HG03280 (cell line): ENCODE data around the gene PRPF40B.

Experiments used
- ATAC-seq: cut with Tn5 transposase; IDR thresholded peaks from one replicate; pipeline ENCODE4 v1.9.1; 2021; ENCODE audit warnings: mild to moderate bottlenecking, moderate library complexity; ENCODE audit not compliant: unreplicated experiment

The PRPF40B gene

GRCh38 chr12:49635036-49635435, 11.7 kb downstream of the PRPF40B start:
- ATAC-seq, result no peak

DNA sequence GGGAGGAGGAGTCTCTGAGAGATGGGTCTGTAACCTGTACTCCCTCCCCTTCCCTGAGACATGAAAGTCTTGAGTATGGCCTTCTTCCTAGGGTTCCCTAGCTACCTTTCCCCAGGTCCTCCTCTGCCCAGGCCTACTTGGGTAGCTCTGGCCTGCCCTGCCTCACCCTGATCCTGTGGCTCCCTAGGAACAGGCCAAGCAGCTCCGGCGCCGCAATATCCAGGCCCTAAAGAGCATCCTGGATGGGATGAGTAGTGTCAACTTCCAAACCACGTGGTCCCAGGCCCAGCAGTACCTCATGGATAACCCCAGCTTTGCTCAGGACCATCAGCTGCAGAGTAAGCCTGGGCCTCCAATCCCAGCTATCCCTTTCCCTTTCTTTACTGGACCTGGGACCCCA, 12.3 kb downstream of the PRPF40B start:
- ATAC-seq, result no peak

DNA sequence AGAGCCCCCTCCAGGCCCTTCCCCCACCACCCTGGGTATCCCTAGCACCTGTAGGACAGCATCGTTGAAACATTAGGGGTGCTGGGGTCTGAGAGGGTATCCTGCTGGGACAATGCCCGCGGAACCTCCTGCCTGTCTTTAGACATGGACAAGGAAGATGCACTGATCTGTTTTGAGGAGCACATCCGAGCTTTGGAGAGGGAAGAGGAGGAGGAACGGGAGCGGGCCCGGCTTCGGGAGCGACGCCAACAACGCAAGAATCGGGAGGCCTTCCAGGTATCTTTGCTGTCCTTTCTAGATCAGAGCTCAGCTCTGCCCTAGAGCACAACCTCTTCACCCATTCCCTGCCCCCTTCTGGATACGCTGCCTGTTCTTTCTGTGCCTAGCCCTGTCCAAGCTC, 13.2 kb downstream of the PRPF40B start:
- ATAC-seq, result no peak

- peak; percentile 54 for ATAC-seq
Measured at GRCh38 chr12:49636979-49637755, 13.8 kb downstream of the PRPF40B start.

GRCh38 chr12:49641748-49642369, 18.5 kb downstream of the PRPF40B start:
- no peak for ATAC-seq

DNA sequence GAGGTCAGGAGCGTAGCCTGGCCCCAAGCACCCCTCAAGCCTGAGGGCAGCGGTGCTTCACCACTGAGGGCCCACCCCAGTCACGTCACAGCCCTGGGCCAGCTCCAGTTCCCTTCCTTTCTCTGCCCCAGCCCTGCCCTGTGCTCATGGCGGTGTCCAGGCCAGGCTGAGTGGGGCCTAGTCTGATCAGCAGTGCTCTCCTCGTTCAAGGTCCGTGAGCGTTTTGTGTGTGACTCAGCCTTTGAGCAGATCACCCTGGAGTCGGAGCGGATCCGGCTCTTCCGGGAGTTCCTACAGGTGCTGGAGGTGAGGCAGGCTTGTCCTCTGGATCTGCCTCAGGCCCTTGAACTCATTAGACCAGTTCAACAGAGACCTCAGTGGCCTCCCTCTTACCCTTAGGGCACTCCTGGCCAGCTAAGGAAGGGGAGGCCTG, 19.0 kb downstream of the PRPF40B start:
- no peak for ATAC-seq

- ATAC-seq, result no peak
Measured at GRCh38 chr12:49643135-49643534, 19.8 kb downstream of the PRPF40B start.

DNA sequence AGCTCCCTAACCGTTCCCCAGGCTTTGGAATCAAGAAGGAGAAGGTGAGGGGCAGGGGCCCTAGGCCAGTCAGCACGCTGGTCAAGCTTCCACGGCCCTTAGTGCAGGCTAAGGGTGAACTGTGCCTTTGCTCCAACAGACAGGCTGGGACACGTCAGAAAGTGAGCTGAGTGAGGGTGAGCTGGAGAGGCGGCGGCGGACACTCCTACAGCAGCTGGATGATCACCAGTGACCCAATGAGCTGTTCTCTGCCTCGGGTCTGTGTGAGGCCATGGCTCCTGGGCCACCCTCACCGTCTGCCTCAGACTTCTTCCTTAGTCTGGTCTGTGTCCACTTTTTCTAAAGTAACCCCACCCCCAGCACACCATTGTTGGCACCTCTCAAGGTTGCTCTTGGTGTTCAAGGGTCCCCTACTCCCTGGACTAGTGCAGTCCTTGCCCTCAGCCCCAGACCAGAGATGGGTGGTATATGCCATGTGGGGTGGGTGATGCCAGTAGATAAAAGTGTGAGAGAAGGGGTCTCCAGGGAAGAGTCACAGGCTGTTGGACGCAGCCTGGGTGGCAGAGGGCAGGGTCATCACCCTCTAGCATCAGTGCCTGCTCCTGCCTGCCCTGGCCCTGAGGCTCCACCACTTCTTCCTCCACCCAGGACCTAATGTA, 20.7 kb downstream of the PRPF40B start:
- no peak for ATAC-seq

GRCh38 chr12:49644620-49644994, 21.2 kb downstream of the PRPF40B start:
- ATAC-seq, result no peak

- ATAC-seq, result no peak
Measured at GRCh38 chr12:49645146-49646039, 22.0 kb downstream of the PRPF40B start.

- no peak for ATAC-seq
Measured at GRCh38 chr12:49646331-49646830, 23.0 kb downstream of the PRPF40B start.

GRCh38 chr12:49646871-49647654, 23.7 kb downstream of the PRPF40B start:
- no peak for ATAC-seq

DNA sequence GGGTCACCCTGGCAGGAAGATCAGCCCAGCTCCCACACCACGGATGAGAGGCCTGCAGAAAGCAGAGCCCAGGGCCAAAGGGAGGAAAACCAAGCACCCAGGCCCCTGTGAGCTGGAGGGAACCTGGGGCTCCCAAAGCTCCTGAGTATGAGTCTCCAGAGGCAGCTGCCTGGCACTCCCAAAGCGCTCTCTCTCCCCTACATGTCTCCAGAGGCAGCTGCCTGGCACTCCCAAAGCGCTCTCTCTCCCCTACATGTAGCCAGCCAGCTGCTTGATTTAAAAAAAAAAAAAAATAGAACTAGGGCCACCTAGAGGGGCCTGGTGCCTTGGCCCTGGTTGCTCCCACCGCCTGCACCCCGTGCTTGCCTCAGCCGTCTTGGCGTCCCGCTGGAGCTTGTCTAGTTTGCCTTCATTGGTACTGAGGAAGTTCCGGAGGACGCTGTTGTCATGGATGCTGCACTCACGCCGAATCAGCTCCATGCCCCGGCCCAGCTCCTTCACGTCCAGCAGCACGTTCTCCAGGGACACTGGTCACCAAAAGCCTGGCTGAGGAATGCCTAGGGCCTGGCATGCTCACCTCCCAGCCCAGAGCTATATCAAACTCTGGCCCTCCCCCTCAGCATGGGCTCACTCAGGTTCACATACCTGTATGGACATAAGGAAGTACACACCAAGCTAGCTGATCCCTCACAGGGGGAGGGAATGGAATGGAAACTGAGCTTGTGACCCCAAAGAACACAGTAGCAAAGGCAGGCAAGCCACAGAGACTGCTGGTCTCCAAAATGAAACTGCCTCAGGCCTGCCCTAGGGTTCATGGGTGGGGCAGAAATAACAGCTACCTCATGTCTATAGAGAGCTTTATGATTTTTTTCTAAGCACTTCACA, 24.7 kb downstream of the PRPF40B start:
- no peak for ATAC-seq

GRCh38 chr12:49648712-49649003, 25.3 kb downstream of the PRPF40B start:
- ATAC-seq, result no peak

DNA sequence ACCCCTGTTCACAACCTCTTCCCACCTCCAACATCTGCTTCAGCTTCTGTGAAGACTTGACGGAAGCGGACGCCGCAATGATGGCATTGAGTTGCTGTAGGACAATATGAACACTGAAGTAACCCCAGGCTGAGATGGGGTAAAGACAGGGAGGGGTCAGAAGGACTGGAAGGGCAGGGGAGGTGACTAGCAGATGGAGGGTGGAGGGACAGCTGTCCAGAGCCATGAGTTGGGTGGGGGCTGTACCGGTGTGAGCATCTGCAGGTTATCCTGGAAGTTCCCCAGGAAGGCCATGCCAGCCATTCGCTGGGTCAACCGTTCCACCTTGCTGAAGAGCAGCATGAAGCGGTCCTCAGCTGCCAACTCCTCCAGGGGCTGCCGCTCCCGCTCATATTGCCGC, 26.1 kb downstream of the PRPF40B start:
- ATAC-seq, result no peak

DNA sequence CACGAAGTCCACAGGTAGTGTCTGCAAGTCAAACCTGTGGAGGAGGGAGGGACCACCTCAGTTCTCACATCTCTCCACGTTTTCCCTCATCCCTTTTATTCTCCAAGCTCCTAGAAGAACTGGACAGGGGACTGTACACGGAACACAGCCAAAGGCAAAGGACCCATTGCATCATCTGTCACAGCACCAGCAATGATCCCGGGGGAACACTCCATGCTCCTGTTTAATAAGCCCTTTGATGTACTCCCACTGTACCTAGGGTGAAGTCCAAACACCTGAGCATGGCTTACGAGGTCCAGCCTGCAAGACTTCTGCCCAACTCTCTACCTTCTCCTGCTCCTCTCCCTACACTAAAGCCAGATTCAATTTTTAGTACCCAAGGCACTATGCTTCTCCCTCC, 26.5 kb downstream of the PRPF40B start:
- no peak for ATAC-seq

- no peak for ATAC-seq
Measured at GRCh38 chr12:49651855-49652254, 28.5 kb downstream of the PRPF40B start.

- no peak for ATAC-seq
Measured at GRCh38 chr12:49652921-49653520, 29.7 kb downstream of the PRPF40B start.

DNA sequence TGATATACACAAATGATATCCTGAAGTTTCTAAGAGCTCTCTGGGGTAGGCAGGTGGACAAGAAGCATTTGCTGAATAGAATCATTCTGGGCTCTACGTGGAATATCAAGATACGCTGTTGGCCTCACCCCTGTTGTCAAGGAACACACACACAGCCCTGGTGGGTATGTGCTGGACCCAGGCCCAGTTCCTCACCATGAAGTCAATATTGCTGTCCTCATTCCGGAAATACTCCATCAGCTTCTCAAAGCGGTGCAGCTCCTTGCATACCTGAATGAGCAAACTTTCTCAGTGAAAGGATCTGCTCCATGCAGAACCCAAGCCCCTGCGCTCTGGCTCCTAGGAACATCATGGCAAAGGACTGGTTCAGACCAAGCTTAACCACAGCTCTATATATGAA, 31.4 kb downstream of the PRPF40B start:
- ATAC-seq, result no peak
